GM12872 (cell line): ENCODE results near the gene ELFN1.

Experiments used
- TF ChIP-seq, protein P1 (sequence below): IDR thresholded peaks from 3 replicates; pipeline ENCODE4 v1.5.1; 2011; ENCODE audit warnings: low read depth, mild to moderate bottlenecking, low read length, moderate library complexity; ENCODE audit not compliant: insufficient read depth

The ELFN1 gene

DNA sequence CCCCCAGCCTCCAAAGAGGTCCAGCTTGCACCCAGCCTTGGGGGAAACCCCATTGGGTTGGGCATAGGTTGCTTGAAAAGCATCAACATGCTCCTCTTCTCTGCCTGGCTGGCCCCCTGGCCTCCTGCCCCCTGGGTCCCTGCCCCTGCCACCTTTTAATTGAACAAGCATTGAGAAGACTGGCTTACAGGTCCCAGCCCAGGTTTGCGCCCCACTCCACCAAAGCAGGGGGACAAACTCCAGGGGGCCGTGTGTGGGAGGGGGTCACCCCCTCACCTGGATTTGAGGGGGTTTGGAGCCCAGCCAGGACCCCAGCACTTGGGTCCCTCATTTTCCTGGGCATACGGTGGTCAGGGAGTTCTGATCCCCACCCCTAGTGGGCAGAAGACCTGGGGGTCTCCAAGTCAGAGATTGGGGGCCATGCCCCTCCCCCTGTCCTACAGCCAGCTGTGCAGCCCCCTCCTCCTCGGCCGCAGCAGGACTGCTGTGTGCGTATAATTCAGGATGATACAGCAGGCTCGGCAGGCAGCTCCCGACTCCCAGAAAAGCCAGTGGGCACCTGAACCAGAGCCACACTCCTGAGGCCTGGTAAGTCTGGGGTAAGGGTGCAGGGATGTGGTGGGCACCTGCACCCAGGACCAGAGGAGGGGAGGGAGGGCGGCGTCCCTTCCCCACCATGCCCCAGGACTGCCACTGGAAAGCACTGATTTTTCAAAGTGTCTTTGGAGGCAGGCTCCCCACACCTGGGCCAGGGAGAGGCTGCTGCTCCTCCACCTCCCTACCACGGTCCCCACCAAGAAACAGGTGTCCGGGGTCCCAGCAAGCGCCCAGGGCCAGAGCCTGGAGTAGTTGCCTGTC is 1.7 kb downstream of the ELFN1 start:
- TF ChIP-seq, protein P1, sequence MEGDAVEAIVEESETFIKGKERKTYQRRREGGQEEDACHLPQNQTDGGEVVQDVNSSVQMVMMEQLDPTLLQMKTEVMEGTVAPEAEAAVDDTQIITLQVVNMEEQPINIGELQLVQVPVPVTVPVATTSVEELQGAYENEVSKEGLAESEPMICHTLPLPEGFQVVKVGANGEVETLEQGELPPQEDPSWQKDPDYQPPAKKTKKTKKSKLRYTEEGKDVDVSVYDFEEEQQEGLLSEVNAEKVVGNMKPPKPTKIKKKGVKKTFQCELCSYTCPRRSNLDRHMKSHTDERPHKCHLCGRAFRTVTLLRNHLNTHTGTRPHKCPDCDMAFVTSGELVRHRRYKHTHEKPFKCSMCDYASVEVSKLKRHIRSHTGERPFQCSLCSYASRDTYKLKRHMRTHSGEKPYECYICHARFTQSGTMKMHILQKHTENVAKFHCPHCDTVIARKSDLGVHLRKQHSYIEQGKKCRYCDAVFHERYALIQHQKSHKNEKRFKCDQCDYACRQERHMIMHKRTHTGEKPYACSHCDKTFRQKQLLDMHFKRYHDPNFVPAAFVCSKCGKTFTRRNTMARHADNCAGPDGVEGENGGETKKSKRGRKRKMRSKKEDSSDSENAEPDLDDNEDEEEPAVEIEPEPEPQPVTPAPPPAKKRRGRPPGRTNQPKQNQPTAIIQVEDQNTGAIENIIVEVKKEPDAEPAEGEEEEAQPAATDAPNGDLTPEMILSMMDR = no peak

DNA sequence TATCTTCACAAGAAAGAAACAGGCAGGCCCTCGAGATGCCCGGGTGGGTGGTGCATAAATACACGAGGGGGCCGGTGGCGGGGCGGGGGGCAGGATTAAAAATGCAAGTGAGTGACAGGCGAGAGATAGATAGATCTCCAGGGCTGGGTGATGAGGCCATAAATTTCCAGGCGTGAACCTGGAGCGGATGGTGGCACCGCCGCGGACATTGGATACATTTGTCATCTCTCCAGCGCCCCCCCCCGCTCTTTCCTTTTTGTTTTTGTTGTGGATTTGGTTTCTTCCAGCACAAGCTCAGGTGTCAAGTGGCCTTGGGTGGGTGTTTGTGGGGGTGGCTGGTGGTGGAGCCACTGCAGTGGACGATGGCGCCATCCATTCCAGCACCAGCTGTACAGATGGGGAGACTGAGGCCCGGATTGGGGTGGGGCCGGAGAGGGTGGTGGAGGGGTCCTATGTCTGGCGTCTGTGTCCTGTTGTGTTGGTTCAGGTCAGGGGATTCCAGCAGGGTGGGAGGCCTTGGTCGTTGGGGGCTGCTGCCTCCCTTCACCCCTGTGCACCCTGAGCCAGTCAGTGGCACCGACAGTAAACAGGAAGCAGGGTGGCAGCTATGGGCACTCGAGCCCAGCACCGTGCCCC is 2.9 kb downstream of the ELFN1 start:
- TF ChIP-seq, protein P1 = no peak

DNA sequence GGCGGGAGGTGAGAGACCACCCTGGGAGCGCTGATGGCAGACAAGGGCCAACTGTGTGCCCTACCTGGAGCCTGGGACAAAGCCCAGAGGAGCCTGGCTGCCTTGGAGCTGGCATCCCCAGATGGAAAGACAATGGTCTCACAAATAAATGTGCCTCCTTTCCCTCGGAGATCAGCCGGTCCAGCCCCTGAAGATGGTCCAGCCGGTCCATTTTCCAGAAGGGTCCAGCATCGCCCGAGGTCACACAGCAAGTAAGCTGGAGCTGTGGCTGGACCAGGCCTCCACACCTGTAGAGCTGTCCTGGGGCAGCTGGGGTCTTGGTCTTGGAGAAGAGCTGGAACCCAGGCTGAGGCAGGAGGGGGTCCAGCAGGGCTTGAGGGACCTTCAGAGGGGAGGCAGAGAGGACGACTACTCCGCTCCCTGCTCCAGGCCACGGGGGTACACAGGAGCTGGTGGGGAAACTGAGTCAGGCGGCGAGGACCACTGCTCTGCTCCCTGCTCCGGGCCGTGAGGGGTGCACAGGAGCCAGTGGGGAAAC is 3.6 kb downstream of the ELFN1 start:
- TF ChIP-seq, protein P1 = no peak

DNA sequence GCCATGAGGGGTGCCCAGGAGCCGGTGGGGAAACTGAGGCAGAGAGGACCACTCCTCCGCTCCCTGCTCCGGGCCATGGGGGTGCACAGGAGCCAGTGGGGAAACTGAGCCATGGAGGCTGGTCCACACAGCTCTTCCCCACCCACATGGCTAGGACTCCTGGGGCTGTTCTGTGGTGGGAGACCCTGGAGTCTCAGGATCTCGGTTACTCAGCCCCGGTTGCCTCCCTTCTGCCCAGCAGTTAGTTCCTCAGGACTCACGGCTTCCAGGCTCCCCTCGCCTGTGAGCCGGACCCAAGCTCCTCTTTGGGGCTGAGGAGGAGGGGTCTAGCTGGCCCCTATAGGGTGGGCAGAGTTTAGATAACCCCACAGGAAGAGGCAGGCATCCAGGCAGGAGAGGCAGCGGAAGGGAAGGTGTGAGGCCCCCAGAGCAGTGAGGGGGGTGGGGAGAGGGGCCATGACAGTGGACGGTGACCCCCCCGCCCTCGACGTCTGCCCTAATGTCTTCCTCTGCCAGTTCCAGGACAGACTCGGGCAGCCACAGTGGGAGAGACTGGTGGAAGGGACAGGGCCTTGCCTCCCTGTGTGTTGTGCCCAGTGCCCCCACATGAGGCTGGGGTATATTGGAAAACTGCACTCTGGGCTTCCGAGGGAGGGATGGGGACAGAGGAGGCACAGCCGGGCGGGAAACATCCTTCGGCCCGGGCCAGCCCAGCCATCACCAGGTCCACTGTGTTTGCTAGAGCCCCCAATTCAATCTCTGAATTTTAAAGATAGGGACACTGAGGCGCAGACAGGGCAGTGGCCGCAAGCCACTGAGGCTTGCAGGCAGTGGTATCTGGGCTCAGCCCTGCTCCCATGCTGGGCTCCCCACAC is 4.3 kb downstream of the ELFN1 start:
- TF ChIP-seq, protein P1 = no peak

DNA sequence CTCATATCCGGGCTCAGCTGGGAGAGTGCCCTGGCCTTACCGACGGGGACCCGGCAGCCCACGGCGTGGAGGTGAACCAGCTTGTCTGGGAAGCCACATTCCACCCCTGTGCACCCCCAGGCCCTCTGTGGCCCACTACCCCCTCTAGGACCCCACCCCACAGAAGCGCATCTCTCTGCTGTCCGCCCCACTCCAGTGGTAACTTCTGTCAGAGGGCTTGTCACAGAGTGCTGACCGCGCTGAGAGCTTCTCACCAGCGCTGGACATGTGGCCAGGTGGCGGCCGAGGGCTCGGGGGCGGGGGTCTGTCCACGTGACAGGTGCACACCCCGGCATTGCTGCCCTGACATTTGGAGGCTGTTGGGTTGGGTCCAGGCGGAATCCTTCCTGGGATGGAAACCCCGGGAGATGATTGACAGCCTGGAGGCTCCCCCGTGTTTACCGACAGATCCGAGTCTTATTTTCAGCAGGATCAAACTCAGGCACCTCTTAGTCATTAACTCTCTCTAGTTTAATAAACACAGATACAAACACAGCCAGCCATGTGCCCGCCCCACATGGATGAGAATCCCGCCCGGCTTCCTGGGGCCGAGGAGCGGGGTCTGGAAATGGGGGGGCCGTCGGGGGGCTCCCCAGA is 5.1 kb downstream of the ELFN1 start:
- TF ChIP-seq, protein P1 = no peak

DNA sequence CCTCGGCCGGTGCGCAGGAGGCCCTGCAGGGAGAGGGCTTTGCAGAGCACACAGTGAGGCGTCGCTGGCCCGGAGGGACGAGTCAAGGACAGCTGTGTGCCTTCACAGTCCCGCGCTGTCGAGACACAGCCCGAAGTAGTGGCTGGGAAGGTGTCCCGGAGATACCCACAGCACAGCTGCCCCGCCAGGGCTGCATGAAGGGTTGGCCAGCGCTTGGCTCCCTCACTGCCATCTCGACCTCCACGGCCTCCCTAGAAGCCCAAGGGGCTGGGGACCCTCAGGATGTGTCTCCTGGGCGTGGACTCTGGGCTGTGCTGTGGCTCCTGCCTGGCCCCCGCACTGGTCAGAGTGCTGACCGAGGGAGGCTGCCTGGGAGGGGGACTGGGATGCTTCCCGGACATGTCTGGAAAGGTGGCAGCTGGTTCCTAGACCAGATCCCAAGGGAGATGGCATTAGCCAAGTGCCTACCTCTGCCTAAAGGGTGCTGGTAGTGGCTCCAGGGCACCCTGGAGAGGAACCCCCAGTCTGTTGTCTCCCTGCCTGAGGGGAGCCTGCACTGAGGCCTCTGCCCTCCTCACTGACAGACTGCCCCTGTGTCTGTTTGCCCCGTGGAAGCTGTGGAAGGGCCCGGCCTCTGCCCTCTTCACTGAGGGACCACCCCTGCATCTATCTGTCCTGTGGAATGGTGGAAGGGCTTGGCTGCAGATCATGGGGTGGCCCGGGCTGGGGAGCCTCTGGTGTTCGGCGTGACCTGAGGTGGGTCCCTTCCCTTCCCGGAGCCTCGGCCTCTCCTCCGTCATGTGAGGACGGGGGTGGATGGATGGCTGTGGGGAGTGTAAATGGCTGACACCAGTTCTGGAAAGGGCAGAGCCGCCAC is 5.8 kb downstream of the ELFN1 start:
- TF ChIP-seq, protein P1 = no peak
